ENCODE measurements around the gene SLC16A10. TPM values are rescaled to one million over a fixed set of nuclear protein-coding genes. Genes with fewer than 3 reads are reported as not detected.

SLC16A10 gene
- total RNA-seq, 1 donor, result not detected

- TF ChIP-seq, protein P1, sequence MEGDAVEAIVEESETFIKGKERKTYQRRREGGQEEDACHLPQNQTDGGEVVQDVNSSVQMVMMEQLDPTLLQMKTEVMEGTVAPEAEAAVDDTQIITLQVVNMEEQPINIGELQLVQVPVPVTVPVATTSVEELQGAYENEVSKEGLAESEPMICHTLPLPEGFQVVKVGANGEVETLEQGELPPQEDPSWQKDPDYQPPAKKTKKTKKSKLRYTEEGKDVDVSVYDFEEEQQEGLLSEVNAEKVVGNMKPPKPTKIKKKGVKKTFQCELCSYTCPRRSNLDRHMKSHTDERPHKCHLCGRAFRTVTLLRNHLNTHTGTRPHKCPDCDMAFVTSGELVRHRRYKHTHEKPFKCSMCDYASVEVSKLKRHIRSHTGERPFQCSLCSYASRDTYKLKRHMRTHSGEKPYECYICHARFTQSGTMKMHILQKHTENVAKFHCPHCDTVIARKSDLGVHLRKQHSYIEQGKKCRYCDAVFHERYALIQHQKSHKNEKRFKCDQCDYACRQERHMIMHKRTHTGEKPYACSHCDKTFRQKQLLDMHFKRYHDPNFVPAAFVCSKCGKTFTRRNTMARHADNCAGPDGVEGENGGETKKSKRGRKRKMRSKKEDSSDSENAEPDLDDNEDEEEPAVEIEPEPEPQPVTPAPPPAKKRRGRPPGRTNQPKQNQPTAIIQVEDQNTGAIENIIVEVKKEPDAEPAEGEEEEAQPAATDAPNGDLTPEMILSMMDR (IDR thresholded peaks at IDR 0.05; ENCODE audit: insufficient read depth, low read depth, low read length), result no peak
- DNase-seq (ENCODE audit: low read depth), result no peak
- no peak overlapping the region for H3K4me3 ChIP-seq (ENCODE audit: low read depth, low read length)
Measured at GRCh38 chr6:111101987-111102386, 14.7 kb downstream of the SLC16A10 start.

GRCh38 chr6:111105578-111105977, 18.3 kb downstream of the SLC16A10 start:
- TF ChIP-seq, protein P1 (IDR thresholded peaks at IDR 0.05; ENCODE audit: insufficient read depth, low read depth, low read length), result no peak
- no peak overlapping the region for H3K4me3 ChIP-seq (ENCODE audit: low read depth, low read length)
- peak; percentile 31 for DNase-seq (ENCODE audit: low read depth)

DNA sequence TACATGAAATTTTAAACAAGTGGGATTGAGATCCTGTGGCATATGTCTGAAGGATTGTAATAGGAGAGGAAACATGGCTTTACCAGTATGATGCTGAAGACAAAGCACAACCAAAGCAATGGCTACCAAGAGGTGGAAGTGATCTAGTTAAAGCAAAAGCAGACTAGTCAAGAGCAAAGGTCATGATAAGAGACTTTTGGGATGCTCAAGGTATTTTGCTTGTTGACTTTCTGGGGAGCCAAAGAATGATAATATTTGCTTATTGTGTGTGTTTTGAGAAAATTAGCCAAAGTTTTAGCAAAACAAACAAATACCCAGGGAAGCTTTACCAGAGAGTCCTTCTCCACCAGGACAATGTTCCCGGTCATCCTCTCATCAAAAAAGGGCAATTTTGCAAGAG, 20.3 kb downstream of the SLC16A10 start:
- TF ChIP-seq, protein P1 (IDR thresholded peaks at IDR 0.05; ENCODE audit: insufficient read depth, low read depth, low read length), result no peak
- no peak for DNase-seq (ENCODE audit: low read depth)
- H3K4me3 ChIP-seq (ENCODE audit: low read depth, low read length), result no peak overlapping the region

- TF ChIP-seq, protein P1 (IDR thresholded peaks at IDR 0.05; ENCODE audit: insufficient read depth, low read depth, low read length), result no peak
- H3K4me3 ChIP-seq (ENCODE audit: low read depth, low read length), result no peak overlapping the region
- no peak for DNase-seq (ENCODE audit: low read depth)
Measured at GRCh38 chr6:111110036-111110435, 22.7 kb downstream of the SLC16A10 start.

DNA sequence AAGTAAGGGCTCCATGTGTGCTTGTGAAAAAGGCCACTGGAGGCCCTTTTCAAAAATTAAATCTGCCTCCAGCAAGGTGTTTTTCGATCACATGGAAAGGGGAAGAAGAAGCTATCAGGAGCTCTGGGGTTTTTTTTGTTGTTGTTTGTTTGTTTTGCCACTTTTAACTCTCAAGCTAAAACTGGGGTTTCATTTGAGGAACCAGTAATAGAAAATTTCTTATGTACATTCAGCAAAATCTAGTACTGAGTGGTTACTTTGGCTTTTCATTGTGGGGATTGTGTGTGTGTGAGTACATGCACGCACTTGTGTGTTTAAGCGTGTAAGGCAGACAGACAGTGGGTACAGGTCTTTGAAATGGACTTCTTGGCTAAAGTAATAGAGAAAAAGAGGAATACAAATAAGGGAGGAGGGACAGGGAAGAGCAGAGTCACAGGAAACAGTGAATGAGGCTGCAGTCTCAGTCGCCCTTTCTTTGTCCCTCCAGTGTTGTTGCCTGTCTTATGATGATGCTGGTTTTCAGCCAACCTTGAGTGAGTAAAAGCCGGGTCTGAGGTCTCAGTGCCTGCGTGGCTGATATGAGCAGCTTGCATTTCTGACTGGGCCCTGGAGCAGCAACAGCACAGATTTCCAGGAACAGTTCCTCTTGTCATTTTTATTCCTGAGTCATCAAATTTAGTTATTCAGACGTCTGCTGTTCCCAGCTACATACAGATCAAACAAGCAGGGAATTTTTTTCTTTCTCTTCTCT, 26.2 kb downstream of the SLC16A10 start:
- DNase-seq (ENCODE audit: low read depth), result peak; percentile 25
- TF ChIP-seq, protein P1 (IDR thresholded peaks at IDR 0.05; ENCODE audit: insufficient read depth, low read depth, low read length), result no peak
- H3K4me3 ChIP-seq (ENCODE audit: low read depth, low read length), result no peak overlapping the region

DNA sequence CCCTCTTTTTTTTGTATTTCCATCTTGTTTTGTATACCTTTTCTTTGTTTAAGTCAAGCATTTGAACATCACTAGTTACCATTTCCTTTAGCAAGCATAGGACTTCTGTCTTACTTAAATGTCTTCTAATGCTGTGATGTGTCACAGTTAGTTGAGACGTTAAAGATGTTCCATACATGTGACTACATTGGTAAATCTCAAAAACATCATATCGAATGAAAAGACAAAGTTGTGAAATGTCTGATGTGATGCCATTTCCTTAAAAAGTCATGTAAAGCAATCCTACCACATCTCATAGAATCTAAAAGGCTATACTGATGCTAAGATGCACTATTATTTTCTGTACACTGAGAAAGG, 26.8 kb downstream of the SLC16A10 start:
- DNase-seq (ENCODE audit: low read depth), result peak; percentile 4

More for the DNA sequence above, 26.8 kb downstream of the SLC16A10 start:
- TF ChIP-seq, protein P1 (IDR thresholded peaks at IDR 0.05; ENCODE audit: insufficient read depth, low read depth, low read length), result no peak
- no peak overlapping the region for H3K4me3 ChIP-seq (ENCODE audit: low read depth, low read length)
